Ramos (cell line): ENCODE measurements around the gene TIPARP.
"Not testable (repeated sequence)": the region's sequence is repeated elsewhere in the genome, so short reads cannot be mapped to it uniquely, and the experiment has no call there.

Experiments used
- in situ Hi-C: fragments of 300-500 bp; cut with MboI; formaldehyde crosslinking; loops from one replicate; pipeline ENCODE4 v1.14.3; 2022; ENCODE audit warnings: low sequenced_read_pairs; ENCODE audit not compliant: unreplicated experiment

TIPARP gene

GRCh38 chr3:156705761-156706616, 31.6 kb downstream of the TIPARP start:
- in situ Hi-C loops: no loop called here

- in situ Hi-C loops: no loop called here
Observed at GRCh38 chr3:156707588-156707987, 33.2 kb downstream of the TIPARP start.

- in situ Hi-C loops: no loop called here
Observed at GRCh38 chr3:156710429-156710828, 36.0 kb downstream of the TIPARP start.

DNA sequence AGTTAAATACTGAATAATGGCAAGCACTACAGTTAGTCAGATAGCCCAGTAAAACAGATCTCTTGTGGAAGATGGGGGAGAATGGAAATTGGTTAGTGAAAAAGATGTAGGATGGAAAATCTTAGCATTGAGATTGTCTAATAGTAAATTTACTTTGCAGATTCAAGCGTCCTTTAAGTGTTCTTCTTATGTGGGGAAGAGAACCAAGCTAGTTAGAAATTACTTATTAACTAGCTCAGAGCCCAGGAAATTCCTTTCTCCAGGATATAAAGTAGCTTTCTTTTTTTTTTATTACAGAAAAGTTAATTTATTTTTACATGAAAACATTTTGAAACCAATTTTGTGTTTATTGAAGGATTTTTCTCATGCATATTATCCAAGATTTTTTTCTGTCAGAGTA, 36.7 kb downstream of the TIPARP start:
- in situ Hi-C loops: no loop called here

GRCh38 chr3:156711944-156712343, 37.6 kb downstream of the TIPARP start:
- in situ Hi-C loops: not testable (repeated sequence)

- in situ Hi-C loops: no loop called here
Observed at GRCh38 chr3:156716105-156716862, 41.9 kb downstream of the TIPARP start.

DNA sequence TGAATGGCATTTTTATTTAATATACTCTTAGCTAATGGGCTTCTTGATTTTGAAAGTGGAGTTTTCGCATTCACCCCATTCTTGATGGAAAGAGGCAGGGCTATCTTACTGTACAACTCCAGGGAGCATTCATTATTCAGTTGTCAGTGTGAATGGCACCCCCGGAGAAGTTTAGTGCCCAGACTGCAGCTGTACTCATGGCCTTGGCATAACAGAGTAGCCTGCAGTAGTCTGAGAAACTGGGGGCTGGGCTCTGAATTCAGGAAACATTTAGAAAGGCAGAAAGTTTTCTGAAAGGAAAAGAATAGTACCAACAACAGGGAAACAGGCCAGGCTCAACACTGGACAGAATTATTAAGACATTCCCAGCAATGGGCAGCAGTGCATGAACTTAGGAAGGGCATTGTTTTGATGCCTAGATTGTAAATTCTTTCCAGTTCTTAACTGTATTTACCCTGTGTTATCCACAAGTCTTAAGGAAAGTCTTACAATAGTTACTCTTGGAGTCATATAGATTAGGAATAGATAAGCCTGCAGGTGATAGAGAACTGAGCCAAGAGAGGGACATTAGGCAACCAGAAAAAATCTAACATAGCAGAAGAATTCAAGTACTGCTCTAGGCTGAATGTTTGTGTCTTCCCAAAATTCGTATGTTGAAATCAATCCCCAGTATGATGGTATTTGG, 44.4 kb downstream of the TIPARP start:
- in situ Hi-C loops: no loop called here

- in situ Hi-C loops: no loop called here
Observed at GRCh38 chr3:156720826-156721225, 46.4 kb downstream of the TIPARP start.

GRCh38 chr3:156721687-156722618, 47.6 kb downstream of the TIPARP start:
- in situ Hi-C loops: no loop called here

DNA sequence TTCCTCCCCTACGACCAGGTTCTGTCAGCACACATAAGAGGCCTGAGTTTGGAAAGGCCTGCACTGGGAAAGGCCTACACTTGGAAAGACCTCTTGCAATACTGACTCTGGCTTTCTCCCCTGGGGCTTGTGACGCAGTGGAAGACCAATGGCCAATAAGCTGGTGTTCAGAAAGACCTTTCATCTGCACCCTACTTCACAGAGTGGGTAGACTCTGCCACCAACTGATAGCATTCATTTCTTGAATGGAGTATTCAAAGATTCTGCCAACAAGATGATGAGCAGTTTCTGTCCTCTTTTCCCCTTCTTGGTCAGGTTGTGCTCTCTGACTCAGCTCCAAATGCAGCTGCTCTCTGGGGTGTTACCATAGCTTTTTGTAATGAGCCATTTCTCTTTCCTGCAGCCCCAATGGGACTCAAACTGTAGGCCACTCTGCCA, 48.8 kb downstream of the TIPARP start:
- in situ Hi-C loops: no loop called here

GRCh38 chr3:156725682-156726081, 51.3 kb downstream of the TIPARP start:
- in situ Hi-C loops: no loop called here

- in situ Hi-C loops: no loop called here
Observed at GRCh38 chr3:156726456-156726855, 52.1 kb downstream of the TIPARP start.

DNA sequence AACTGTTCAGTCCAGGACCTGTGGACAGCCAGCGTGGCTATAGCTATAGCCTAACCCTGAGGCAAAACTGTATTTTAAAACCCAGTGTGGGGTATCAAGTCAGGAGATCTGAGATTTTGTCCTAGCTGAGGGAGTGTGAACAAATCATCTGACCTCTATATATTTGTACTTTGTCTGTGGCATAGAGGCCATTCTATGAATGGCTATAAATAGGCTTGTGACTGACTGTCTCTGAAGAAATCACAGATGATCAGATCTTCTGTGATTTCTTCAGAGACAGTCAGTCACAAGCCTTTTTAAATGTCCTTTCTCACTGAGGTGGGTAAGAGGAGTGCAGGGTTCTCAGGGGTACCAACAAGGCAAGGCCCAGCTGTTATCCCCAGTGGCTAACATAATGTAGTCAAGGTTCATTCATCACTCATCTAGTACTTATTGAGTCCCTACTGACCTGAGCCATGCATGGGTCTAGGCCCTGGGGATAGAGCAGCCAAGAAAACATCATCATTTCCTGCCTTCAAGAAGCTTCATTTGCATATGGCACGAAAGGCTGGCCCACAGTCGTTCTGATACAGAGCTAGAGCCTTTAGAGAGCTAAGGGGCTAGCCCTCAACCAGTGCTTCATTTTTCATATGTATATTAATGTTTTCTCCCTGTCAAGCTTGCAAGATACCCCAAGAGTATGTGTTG, 53.3 kb downstream of the TIPARP start:
- in situ Hi-C loops: no loop called here

GRCh38 chr3:156728267-156728985, 54.0 kb downstream of the TIPARP start:
- in situ Hi-C loops: no loop called here

DNA sequence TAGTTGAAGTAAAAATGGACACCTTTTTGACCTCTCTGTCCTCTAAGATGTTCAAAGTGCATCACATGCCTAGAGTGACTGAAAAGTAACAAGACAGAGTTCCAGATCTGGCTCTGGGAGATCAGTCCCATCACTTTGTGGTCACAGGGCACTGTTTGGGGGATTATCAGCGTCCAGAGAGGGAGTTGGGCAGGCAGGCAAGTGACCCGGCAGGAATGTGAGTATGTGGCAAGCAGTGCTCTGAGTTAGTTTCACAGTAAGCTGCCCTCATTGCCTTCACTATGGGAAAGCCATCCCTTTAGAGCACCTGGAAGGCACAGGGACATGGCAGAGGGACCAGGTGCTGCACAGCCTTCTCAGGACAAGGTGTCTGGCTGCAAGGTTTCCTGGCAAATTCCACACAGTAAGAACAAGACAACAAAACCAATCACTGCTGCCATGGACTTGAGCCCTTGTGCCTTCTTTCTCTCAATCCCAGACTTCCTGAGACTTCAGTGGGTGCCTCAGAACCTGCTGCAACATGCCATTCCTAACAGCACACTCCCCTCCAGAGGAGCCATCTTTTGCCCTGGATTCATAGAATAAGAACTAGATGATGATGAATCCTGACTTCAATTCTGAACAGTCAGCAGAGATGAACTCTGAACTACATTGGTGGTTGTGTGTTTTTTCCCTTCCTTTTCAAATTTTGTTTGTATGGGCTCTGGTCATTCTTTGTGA, 55.2 kb downstream of the TIPARP start:
- in situ Hi-C loops: no loop called here

DNA sequence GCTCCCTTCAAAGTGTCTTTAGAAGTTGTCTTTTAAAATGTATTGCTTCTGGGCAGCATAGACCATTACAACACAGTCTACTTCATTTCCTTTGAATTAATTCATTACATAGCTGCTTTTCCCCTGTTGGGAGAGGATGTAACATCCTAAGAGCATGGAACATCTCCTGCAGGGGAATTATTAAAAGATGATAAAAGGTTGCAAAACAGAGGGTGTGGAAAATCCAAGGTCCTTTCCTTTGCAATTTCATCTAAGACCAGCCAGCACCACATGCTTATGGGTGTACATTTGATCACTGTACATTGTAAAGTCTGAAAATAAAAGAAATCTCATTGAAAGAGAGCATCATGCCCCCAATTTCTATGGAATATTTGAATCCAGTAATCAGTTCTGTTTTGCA, 57.4 kb downstream of the TIPARP start:
- in situ Hi-C loops: no loop called here

DNA sequence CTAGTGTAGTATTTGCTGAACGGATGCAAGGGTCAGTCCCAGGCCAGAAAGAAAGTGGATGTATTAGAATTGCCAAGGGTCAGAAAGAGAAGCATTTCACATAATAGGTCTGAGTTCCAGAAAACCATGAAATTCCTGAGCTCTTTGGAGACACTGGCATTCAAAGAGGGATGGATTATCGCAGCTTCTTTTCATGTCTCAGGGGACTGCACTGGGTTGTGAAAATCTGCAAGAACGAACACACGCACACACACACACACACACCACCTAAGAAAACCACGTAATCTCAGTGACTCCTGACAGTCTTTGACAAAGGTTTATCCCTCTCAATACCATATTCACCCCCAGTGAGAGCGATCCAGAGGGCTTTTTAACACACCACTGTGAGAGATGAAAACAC, 57.9 kb downstream of the TIPARP start:
- in situ Hi-C loops: no loop called here
